K562 (cell line): ENCODE data around the gene GZMM. TPM values are rescaled to one million over a fixed set of nuclear protein-coding genes. Genes with fewer than 3 reads are reported as not detected.

Experiments used
- CHD4 ChIP-seq: fragments of 200-600 bp; sonication (generic); IDR thresholded peaks from 3 replicates; pipeline ENCODE4 v1.6.1; 2012; ENCODE audit warnings: low read depth, mild to moderate bottlenecking, mixed read lengths, low read length, inconsistent platforms; ENCODE audit not compliant: insufficient read depth, insufficient replicate concordance, poor library complexity, severe bottlenecking
- IFI16 ChIP-seq: fragments of 250-450 bp; sonication (Bioruptor Pico); IDR thresholded peaks from 2 replicates; pipeline ENCODE4 v2.1.2; 2022; ENCODE audit warnings: mild to moderate bottlenecking, inconsistent platforms
- ILK ChIP-seq: fragments of 450-650 bp; IDR thresholded peaks from 2 replicates; pipeline ENCODE4 v1.6.1; 2016; ENCODE audit warnings: missing genetic modification characterization, low read depth, mild to moderate bottlenecking, missing compliant biosample characterization, moderate library complexity, borderline replicate concordance
- KLF1 ChIP-seq: fragments of 450-650 bp; IDR thresholded peaks from 2 replicates; pipeline ENCODE4 v1.6.1; 2016; ENCODE audit warnings: missing genetic modification characterization, missing compliant biosample characterization
- MAFG ChIP-seq: fragments of 450-650 bp; conservative IDR thresholded peaks from 2 replicates; pipeline ENCODE4 v1.6.1; 2016; ENCODE audit warnings: missing genetic modification characterization, missing compliant biosample characterization
- NFIC ChIP-seq: fragments of 450-650 bp; IDR thresholded peaks from 2 replicates; pipeline ENCODE4 v1.6.1; 2017; ENCODE audit warnings: mild to moderate bottlenecking, inconsistent platforms
- NR1H2 ChIP-seq: sonication (generic); formaldehyde crosslinking; IDR thresholded peaks from 2 replicates; pipeline ENCODE4 v1.4.0; 2020; ENCODE audit warnings: mild to moderate bottlenecking, missing genetic modification reagents
- RBM17 ChIP-seq: fragments of 200-400 bp; formaldehyde crosslinking; IDR thresholded peaks from 2 replicates; pipeline ENCODE4 v1.6.1; 2017; ENCODE audit warnings: low read depth, mild to moderate bottlenecking, low read length, borderline replicate concordance
- SAP30 ChIP-seq: fragments of 200-600 bp; sonication (generic); IDR thresholded peaks from 2 replicates; pipeline ENCODE4 v1.6.1; 2012; ENCODE audit warnings: borderline replicate concordance, low read depth, mild to moderate bottlenecking, moderate library complexity, low read length, control low read depth, inconsistent platforms; ENCODE audit not compliant: insufficient read depth, poor library complexity, severe bottlenecking
- TCF3 ChIP-seq: sonication (generic); formaldehyde crosslinking; IDR thresholded peaks from 2 replicates; pipeline ENCODE4 v1.4.0; 2020; ENCODE audit warnings: mild to moderate bottlenecking, missing genetic modification reagents
- ZNF165 ChIP-seq: fragments of 250-450 bp; sonication (Bioruptor Pico); IDR thresholded peaks from 2 replicates; pipeline ENCODE4 v1.4.0; 2020; ENCODE audit warnings: borderline replicate concordance
- ZNF431 ChIP-seq: sonication (generic); formaldehyde crosslinking; IDR thresholded peaks from 2 replicates; pipeline ENCODE4 v1.8.0; 2022; ENCODE audit warnings: mild to moderate bottlenecking, missing genetic modification reagents
- ZNF77 ChIP-seq: fragments of 250-450 bp; sonication (Bioruptor Pico); IDR thresholded peaks from 2 replicates; pipeline ENCODE4 v1.5.0; 2020
- polyA plus RNA-seq, 8 experiments: library from polyadenylated mRNA; depleted of rRNA in 4 of 8; stranded (reverse) in 5 of 8; unstranded in 3 of 8; fragments of >200 nt; fragmentation: Nextera tagmentation in 2 of 8; fragmentation: Illumina TruSeq in 1 of 8; extraction: Ambion mirVana in 2 of 8; extraction: Trizol in 1 of 8; gene quantifications; 2 replicates each; pipeline versions ENCODE4 v1.2.1 to v1.2.3, GENCODE V29; 2011 to 2014; ENCODE audit warnings: inconsistent platforms in 1 of 8, missing spikeins in 1 of 8
- total RNA-seq, 7 experiments: library from RNA; depleted of rRNA in 6 of 7; stranded (reverse); fragments of >200 nt in 6 of 7; fragmentation: Illumina TruSeq in 2 of 7; extraction: Trizol in 2 of 7; gene quantifications; 2 replicates each; pipeline versions ENCODE4 v1.2.1 to v1.2.3, GENCODE V29; 2011 to 2021; ENCODE audit warnings: low replicate concordance in 1 of 7
- TF ChIP-seq, protein P1 (sequence below): fragments of 250-450 bp; sonication (Bioruptor Pico); IDR thresholded peaks from 2 replicates; pipeline ENCODE4 v1.8.0; 2021; ENCODE audit warnings: borderline replicate concordance, mild to moderate bottlenecking, moderate library complexity; ENCODE audit not compliant: poor library complexity, severe bottlenecking
- TF ChIP-seq, protein P2 (sequence below): fragments of 250-450 bp; sonication (Bioruptor Pico); IDR thresholded peaks from 2 replicates; pipeline ENCODE4 v1.5.0; 2020; ENCODE audit warnings: mild to moderate bottlenecking
- TF ChIP-seq, protein P3 (sequence below): sonication (generic); formaldehyde crosslinking; IDR thresholded peaks from 2 replicates; pipeline ENCODE4 v1.8.0; 2022; ENCODE audit warnings: mild to moderate bottlenecking, missing genetic modification reagents
- TF ChIP-seq, protein P4 (sequence below): sonication (generic); formaldehyde crosslinking; IDR thresholded peaks from 2 replicates; pipeline ENCODE4 v1.8.0; 2022; ENCODE audit warnings: missing genetic modification reagents, mild to moderate bottlenecking, borderline replicate concordance
- TF ChIP-seq, protein P5 (sequence below): fragments of 250-450 bp; sonication (Bioruptor Pico); IDR thresholded peaks from 2 replicates; pipeline ENCODE4 v1.8.0; 2021; ENCODE audit warnings: mild to moderate bottlenecking, moderate library complexity
- TF ChIP-seq, protein P6 (sequence below): fragments of 450-650 bp; IDR thresholded peaks from 2 replicates; pipeline ENCODE4 v1.6.1; 2017; ENCODE audit warnings: mild to moderate bottlenecking, moderate library complexity

GZMM gene
- total and polyA plus RNA-seq, 9 of the 15 experiments (the other 6 are each of a cell fraction or from before 2014, with no cell fraction given): 0.08 to 2.6 (median 0.70) TPM; not detected in 2

DNA sequence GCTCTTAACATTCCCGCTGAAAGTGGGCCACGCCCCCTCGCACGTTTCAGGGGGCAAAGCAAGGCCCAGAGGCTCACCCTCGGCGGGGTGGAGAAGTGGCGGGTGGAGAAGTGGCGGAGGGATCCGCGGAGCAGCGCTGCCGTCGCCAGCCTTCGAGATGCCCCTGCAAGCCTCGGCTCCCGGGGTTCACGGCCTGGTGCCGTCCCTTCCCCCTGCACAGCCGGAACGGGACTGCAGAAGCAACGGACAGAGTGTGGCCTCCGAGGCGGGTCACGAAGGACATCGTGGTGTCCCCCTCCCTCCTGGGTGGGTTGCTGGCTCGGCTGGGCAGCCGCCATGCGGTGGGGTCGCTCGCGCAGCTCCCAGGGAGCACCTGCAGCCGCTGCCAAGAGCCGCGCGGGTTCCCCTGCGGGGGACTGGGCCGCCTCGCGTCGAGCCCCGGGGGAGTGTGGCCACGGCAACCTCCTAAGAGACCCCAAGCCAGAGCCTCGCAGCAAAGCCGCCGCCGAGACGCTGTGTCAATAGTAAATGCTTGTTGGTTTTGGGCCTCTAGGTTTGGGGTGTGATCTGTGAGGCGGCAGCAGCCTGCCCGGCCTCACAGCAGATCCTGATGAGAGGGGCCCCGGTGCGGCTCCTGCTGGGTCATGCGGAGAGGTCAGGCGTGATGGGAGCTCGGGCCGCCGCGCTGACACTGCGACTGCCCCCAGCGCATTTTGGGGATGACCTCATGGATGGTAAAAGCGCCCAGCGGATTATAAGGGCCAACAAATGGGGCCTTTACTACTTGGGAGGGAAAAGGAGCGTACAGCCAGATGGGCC lies 31.1 kb upstream of the GZMM start (continued):
- TF ChIP-seq, protein P1, sequence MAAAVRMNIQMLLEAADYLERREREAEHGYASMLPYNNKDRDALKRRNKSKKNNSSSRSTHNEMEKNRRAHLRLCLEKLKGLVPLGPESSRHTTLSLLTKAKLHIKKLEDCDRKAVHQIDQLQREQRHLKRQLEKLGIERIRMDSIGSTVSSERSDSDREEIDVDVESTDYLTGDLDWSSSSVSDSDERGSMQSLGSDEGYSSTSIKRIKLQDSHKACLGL (CRISPR knock-in tag): no peak
- TF ChIP-seq ILK (tag) (no peak), TCF3 (CRISPR knock-in tag) (no peak), CHD4 (no peak), ZNF431 (CRISPR knock-in tag) (no peak), KLF1 (no peak), RBM17 (no peak), NFIC (peak; percentile 22; the same call in 1 of the 2 replicates), NR1H2 (CRISPR knock-in tag) (no peak), ZNF77 (no peak), ZNF165 (CRISPR knock-in tag) (no peak), SAP30 (no peak), IFI16 (CRISPR knock-in tag) (no peak), MAFG (tag) (no peak)
- TF ChIP-seq, protein P2, sequence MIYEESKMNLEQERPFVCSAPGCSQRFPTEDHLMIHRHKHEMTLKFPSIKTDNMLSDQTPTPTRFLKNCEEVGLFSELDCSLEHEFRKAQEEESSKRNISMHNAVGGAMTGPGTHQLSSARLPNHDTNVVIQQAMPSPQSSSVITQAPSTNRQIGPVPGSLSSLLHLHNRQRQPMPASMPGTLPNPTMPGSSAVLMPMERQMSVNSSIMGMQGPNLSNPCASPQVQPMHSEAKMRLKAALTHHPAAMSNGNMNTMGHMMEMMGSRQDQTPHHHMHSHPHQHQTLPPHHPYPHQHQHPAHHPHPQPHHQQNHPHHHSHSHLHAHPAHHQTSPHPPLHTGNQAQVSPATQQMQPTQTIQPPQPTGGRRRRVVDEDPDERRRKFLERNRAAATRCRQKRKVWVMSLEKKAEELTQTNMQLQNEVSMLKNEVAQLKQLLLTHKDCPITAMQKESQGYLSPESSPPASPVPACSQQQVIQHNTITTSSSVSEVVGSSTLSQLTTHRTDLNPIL (CRISPR knock-in tag): no peak
- TF ChIP-seq, protein P3, sequence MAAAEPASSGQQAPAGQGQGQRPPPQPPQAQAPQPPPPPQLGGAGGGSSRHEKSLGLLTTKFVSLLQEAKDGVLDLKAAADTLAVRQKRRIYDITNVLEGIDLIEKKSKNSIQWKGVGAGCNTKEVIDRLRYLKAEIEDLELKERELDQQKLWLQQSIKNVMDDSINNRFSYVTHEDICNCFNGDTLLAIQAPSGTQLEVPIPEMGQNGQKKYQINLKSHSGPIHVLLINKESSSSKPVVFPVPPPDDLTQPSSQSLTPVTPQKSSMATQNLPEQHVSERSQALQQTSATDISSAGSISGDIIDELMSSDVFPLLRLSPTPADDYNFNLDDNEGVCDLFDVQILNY (CRISPR knock-in tag): no peak
- TF ChIP-seq, protein P4, sequence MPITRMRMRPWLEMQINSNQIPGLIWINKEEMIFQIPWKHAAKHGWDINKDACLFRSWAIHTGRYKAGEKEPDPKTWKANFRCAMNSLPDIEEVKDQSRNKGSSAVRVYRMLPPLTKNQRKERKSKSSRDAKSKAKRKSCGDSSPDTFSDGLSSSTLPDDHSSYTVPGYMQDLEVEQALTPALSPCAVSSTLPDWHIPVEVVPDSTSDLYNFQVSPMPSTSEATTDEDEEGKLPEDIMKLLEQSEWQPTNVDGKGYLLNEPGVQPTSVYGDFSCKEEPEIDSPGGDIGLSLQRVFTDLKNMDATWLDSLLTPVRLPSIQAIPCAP (CRISPR knock-in tag): no peak
- TF ChIP-seq, protein P5, sequence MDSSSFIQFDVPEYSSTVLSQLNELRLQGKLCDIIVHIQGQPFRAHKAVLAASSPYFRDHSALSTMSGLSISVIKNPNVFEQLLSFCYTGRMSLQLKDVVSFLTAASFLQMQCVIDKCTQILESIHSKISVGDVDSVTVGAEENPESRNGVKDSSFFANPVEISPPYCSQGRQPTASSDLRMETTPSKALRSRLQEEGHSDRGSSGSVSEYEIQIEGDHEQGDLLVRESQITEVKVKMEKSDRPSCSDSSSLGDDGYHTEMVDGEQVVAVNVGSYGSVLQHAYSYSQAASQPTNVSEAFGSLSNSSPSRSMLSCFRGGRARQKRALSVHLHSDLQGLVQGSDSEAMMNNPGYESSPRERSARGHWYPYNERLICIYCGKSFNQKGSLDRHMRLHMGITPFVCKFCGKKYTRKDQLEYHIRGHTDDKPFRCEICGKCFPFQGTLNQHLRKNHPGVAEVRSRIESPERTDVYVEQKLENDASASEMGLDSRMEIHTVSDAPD: no peak
- TF ChIP-seq, protein P6, sequence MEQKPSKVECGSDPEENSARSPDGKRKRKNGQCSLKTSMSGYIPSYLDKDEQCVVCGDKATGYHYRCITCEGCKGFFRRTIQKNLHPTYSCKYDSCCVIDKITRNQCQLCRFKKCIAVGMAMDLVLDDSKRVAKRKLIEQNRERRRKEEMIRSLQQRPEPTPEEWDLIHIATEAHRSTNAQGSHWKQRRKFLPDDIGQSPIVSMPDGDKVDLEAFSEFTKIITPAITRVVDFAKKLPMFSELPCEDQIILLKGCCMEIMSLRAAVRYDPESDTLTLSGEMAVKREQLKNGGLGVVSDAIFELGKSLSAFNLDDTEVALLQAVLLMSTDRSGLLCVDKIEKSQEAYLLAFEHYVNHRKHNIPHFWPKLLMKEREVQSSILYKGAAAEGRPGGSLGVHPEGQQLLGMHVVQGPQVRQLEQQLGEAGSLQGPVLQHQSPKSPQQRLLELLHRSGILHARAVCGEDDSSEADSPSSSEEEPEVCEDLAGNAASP: no peak
